Renal cortex interstitium (tissue), 11 donors: ENCODE results near the gene RBM12. TPM values are rescaled to one million over a fixed set of nuclear protein-coding genes. Genes with fewer than 3 reads are reported as not detected.

Source experiments
- DNase-seq, 11 donors: peaks; one replicate each; pipeline ENCODE4 v3.0.0-alpha.2; 2013; ENCODE audit warnings: low read depth in 9 of 11, low spot score in 4 of 11; ENCODE audit errors: extremely low read depth in 1 of 11
- polyA plus RNA-seq, 3 donors: library from polyadenylated mRNA; unstranded; fragments of 120-200 nt; gene quantifications; one replicate each; pipeline ENCODE4 v1.2.1, GENCODE V29; 2013; ENCODE audit not compliant: insufficient read length in 3 of 3

Gene RBM12
- polyA plus RNA-seq, 3 donors = 93.6 to 113 (median 95.4) TPM

GRCh38 chr20:35663516-35664465 is 909 bp downstream of the RBM12 start:
- peak; percentile 24 to 61 (median 47) for DNase-seq

GRCh38 chr20:35662551-35662950 is 2.1 kb downstream of the RBM12 start:
- DNase-seq = no peak

- no peak for DNase-seq
Measured at GRCh38 chr20:35661908-35662307, 2.8 kb downstream of the RBM12 start.

GRCh38 chr20:35661053-35661452 is 3.6 kb downstream of the RBM12 start:
- no peak for DNase-seq

- no peak for DNase-seq
Measured at GRCh38 chr20:35660122-35660937, 4.4 kb downstream of the RBM12 start.

GRCh38 chr20:35657271-35657670 is 7.4 kb downstream of the RBM12 start:
- DNase-seq = no peak

- no peak for DNase-seq
Measured at GRCh38 chr20:35654415-35654814, 10.3 kb downstream of the RBM12 start.

GRCh38 chr20:35653893-35654292 is 10.8 kb downstream of the RBM12 start:
- no peak for DNase-seq

GRCh38 chr20:35653430-35653734 is 11.3 kb downstream of the RBM12 start:
- DNase-seq = no peak

- DNase-seq = no peak
Measured at GRCh38 chr20:35652641-35653429, 11.9 kb downstream of the RBM12 start.

GRCh38 chr20:35651958-35652357 is 12.7 kb downstream of the RBM12 start:
- no peak for DNase-seq

- no peak for DNase-seq
Measured at GRCh38 chr20:35650632-35651031, 14.1 kb downstream of the RBM12 start.

- no peak for DNase-seq
Measured at GRCh38 chr20:35648836-35649235, 15.9 kb downstream of the RBM12 start.

GRCh38 chr20:35644806-35645205 is 19.9 kb downstream of the RBM12 start:
- DNase-seq = no peak

GRCh38 chr20:35643045-35643444 is 21.7 kb downstream of the RBM12 start:
- DNase-seq = no peak

GRCh38 chr20:35641743-35642142 is 23.0 kb downstream of the RBM12 start:
- no peak for DNase-seq

- DNase-seq = no peak
Measured at GRCh38 chr20:35640724-35641123, 24.0 kb downstream of the RBM12 start.

GRCh38 chr20:35638751-35639150 is 25.9 kb downstream of the RBM12 start:
- DNase-seq = no peak

GRCh38 chr20:35637276-35637675 is 27.4 kb downstream of the RBM12 start:
- DNase-seq = no peak
